ENCODE data around the gene LRP2BP. TPM values are rescaled to one million over a fixed set of nuclear protein-coding genes. Genes with fewer than 3 reads are reported as not detected.

LRP2BP gene
- total RNA-seq, 1 experiment from 2014 or later = 0.16 TPM

DNA sequence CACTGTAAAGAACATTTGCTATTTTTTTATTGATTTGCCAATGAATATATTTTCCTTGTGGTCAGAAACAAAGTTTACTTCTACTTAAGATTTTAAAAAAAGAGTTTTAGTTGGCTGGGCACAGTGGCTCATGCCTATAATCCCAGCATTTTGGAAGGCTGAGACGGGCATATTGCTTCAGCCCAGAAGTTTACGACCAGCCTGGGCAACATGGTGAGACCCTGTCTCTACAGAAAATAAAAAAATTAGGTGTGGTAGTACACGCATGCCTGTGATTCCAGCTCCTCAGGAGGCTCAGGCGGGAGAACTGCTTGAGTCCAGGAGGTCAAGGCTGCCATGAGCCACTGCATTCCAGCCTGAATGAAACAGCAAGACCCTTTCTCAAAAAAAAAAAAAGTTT is 36.8 kb downstream of the LRP2BP start:
- no peak overlapping the region for H3K27ac ChIP-seq

DNA sequence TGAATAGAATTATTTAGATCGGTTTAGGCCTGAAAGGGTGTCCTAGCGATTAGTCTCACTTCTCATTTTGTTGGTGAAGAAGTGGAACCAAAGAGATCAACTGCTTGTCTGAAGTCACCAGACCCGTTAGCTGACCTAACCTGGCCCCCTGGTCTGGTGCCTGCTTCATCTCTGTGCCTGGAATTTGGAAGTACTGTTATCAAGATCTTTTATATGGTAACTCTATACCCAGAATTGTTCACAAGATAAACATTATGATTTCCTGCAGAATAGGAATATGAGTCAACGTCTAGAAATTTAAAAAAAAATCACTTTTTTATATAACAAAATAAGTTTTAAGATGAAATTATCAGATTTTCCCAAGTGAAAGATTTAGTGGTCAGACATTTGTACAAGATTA is 37.2 kb downstream of the LRP2BP start:
- Histone ChIP-seq H3K36me3 (no peaks in the 10 kb centered on the region; the same call in 1 of the 2 replicates), H3K27ac (no peak overlapping the region), H3K27me3 (no peaks in the 10 kb centered on the region), H3K4me3 (no peak overlapping the region), H3K9me3 (replicated peaks) (no peaks in the 10 kb centered on the region), H3K4me1 (no peaks in the 10 kb centered on the region; the same call in 1 of the 2 replicates)
- DNase-seq = no peak

More for the DNA sequence above, 36.8 kb downstream of the LRP2BP start:
- Histone ChIP-seq H3K9me3 (replicated peaks) (no peaks in the 10 kb centered on the region), H3K4me1 (no peaks in the 10 kb centered on the region; the same call in 1 of the 2 replicates), H3K36me3 (no peaks in the 10 kb centered on the region; the same call in 1 of the 2 replicates), H3K27me3 (no peaks in the 10 kb centered on the region), H3K4me3 (no peak overlapping the region)
- DNase-seq = no peak

DNA sequence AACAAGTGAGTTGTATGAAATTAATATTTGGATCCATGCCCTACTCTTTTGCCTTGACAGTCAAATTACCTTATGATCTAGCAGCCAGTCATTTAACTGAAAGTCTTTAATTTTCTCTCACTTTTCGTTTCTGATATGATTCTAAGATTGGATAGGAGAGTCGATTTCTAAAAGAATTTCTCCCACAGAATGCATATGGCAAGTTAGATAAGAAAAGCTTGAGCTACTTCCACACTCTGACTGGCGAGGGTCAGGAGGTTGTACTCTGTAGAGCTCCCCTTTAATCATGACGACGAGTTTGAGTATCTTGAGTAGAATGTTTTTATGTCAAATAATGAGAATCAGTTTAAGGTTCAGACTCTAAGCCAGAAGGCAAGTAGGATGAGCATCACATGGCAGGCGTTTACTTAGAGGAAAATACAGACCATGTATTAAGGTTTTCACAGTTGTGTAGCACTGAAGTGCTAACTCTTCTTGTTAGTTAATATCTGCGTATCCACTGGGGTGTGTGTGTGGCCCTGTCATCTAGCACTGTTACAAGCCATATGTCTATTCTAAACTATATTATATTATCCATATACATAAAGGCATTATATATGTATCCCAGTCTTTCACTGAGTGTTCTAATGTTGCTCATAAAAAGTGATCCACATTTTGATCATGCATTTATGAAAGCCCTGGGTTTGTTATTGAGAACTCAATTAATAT is 37.8 kb downstream of the LRP2BP start:
- H3K27ac ChIP-seq = no peak overlapping the region
- H3K9me3 ChIP-seq (replicated peaks) = no peaks in the 10 kb centered on the region
- H3K4me3 ChIP-seq = no peak overlapping the region
- no peaks in the 10 kb centered on the region for H3K27me3 ChIP-seq
- H3K4me1 ChIP-seq = no peaks in the 10 kb centered on the region; the same call in 1 of the 2 replicates
- no peaks in the 10 kb centered on the region; the same call in 1 of the 2 replicates for H3K36me3 ChIP-seq
- no peak for DNase-seq

DNA sequence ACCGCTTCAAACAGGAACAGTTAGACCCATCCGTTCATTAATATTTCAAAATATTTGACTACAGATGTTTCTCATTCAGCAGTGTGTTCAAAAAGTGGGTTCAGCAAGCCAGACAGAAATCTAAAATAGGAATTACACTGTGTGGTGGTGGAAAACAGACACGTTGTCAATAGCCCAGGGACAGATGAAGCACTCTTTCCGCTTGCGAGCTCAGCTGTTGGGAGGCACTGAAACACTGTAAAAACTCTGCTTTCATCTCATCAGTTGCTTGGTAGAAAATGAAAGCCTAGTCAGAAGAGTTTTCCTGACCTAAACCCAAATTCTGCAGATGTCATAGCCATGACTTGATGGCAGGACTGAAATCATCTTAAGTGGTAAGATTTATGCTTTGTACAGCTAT is 38.5 kb downstream of the LRP2BP start:
- Histone ChIP-seq H3K27me3 (no peaks in the 10 kb centered on the region), H3K4me1 (no peaks in the 10 kb centered on the region; the same call in 1 of the 2 replicates), H3K9me3 (replicated peaks) (no peaks in the 10 kb centered on the region), H3K36me3 (no peaks in the 10 kb centered on the region; the same call in 1 of the 2 replicates), H3K27ac (no peak overlapping the region), H3K4me3 (no peak overlapping the region)
- no peak for DNase-seq

DNA sequence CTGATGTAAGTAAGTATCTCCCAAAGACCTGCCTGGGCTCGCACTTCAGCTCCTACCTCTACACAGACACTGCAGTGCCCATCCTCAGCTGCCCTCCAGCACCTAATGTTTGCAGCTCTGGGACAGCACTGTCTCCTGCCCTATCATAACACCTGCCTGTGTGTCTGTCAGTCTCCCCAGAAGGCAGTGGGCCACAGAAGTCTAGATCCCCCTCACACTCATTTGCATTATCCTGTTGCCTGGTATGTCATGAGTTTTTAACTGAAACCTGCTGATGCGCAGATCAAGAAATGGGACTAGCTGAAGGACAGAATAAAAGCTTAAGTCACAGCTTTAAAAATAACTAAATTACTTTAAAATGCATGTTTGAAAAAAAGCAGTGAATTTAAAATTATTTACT is 43.0 kb downstream of the LRP2BP start:
- DNase-seq = no peak
- H3K4me3 ChIP-seq = no peak overlapping the region
- no peaks in the 10 kb centered on the region for H3K36me3 ChIP-seq
- H3K4me1 ChIP-seq = no peaks in the 10 kb centered on the region
- H3K27me3 ChIP-seq = no peaks in the 10 kb centered on the region
- H3K27ac ChIP-seq = no peak overlapping the region
- H3K9me3 ChIP-seq (replicated peaks) = no peaks in the 10 kb centered on the region

DNA sequence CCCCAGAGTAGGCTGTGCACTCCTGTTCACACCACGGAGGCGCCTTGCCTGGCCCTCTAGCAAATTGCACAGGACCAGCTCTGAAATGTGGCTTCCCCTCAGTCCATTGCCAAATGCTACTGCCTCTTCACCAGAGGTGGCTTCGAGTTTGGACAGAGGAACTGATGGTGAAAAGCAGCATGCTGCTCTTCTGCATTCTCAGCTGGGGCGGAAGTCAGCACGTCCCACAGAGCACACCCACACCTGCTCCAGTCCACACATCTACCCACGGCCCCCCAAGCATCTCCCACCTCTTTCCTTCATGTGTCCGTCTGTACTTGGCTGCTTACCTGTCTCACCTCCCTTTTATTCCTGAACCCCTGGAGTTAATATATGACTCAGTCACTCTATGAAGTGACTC is 43.5 kb downstream of the LRP2BP start:
- Histone ChIP-seq H3K27ac (no peak overlapping the region), H3K4me1 (no peaks in the 10 kb centered on the region), H3K36me3 (no peaks in the 10 kb centered on the region), H3K9me3 (replicated peaks) (no peaks in the 10 kb centered on the region), H3K4me3 (no peak overlapping the region), H3K27me3 (no peaks in the 10 kb centered on the region)
- no peak for DNase-seq

DNA sequence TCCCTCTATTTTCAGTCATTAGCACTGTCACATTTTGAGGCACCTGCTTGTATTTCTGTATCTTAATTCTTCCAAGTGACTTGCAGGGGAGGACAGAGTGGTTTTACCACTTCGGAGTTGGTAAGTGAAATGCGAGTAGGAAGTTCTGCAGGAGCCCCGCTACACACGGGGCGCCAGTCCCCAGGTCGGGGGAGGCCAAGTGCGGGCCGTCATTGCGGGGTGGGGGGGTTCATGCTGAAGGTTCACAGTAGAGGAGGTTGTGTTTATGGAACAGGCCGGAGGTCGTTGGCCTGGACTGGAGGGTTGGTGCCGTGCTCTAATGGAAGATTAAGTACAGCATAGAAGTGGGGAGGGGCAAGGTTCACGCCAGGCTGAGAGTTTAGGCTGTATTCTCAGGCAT is 44.0 kb downstream of the LRP2BP start:
- no peak for DNase-seq

DNA sequence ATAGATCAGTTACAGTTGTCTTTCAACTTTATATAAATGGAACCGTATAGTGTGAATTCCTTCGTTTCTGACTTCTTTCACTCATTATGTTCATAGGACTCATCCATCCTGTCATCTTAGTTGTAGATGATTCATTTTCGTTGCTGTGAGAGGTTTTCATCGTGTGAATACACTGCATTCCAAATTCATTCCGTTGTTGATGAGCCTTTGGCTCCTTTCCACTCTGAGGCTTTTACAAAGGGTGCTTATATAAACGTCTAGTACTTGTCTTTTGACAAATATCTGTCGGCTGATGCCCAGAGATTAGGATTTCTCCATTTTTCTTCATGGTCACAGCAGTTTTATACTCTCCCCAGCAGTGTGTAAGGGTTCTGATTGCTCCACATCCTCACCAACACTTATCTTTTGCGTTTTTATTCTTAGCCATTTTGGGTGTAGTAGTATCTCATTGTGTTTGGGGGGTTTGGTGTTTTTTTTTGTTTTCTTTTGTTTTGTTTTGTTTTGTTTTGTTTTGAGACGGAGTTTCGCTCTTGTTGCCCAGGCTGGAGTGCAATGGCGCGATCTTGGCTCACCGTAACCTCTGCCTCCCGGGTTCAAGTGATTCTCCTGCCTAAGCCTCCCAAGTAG is 48.6 kb downstream of the LRP2BP start:
- Histone ChIP-seq H3K27me3 (no peaks in the 10 kb centered on the region), H3K36me3 (no peaks in the 10 kb centered on the region), H3K27ac (no peak overlapping the region), H3K4me3 (no peak overlapping the region), H3K4me1 (no peaks in the 10 kb centered on the region), H3K9me3 (replicated peaks) (no peaks in the 10 kb centered on the region)
- DNase-seq = no peak

More for the DNA sequence above, 44.0 kb downstream of the LRP2BP start:
- Histone ChIP-seq H3K4me1 (no peaks in the 10 kb centered on the region), H3K4me3 (no peak overlapping the region), H3K36me3 (no peaks in the 10 kb centered on the region), H3K27ac (no peak overlapping the region), H3K27me3 (no peaks in the 10 kb centered on the region), H3K9me3 (replicated peaks) (no peaks in the 10 kb centered on the region)

DNA sequence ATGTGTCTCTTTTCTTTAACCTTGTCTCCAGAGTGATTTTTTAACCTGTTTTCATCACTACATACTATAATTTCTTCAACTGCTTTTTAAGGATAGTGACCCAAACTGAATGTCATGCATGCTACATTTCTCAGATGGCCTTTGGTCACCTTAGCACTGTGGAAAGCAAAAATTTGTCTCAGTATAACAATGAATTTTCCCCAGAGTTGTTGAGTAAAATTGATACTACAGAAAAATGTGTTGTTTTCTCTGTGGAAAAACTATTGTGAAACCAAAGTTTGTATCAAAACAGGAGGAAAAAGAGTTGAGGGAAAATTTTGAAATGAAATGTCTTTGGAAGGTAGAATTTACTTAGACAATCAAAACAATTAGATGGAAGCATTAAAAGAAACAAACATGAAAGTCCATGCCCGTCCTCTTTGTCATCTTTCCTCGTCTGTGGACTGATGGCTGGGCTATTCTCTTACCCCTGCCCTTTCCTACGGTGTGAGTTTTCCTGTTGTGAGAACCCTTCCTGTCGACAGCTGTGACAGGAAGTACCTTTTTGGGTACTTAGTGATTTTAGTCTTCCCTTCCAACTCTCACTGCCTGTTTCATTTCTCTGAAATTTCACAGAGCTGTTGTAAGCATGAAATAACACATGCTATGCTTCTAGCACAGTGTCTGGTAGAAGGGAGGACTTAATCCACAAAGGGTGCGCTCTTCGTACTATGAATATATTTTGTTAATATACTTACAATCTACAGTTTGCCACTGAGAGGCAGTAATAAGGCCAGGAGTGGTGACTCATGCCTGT is 50.8 kb downstream of the LRP2BP start:
- no peaks in the 10 kb centered on the region for H3K4me1 ChIP-seq
- H3K4me3 ChIP-seq = no peak overlapping the region
- no peaks in the 10 kb centered on the region for H3K27me3 ChIP-seq
- H3K9me3 ChIP-seq (replicated peaks) = no peaks in the 10 kb centered on the region
- H3K27ac ChIP-seq = no peak overlapping the region
- H3K36me3 ChIP-seq = no peaks in the 10 kb centered on the region
- DNase-seq = no peak

DNA sequence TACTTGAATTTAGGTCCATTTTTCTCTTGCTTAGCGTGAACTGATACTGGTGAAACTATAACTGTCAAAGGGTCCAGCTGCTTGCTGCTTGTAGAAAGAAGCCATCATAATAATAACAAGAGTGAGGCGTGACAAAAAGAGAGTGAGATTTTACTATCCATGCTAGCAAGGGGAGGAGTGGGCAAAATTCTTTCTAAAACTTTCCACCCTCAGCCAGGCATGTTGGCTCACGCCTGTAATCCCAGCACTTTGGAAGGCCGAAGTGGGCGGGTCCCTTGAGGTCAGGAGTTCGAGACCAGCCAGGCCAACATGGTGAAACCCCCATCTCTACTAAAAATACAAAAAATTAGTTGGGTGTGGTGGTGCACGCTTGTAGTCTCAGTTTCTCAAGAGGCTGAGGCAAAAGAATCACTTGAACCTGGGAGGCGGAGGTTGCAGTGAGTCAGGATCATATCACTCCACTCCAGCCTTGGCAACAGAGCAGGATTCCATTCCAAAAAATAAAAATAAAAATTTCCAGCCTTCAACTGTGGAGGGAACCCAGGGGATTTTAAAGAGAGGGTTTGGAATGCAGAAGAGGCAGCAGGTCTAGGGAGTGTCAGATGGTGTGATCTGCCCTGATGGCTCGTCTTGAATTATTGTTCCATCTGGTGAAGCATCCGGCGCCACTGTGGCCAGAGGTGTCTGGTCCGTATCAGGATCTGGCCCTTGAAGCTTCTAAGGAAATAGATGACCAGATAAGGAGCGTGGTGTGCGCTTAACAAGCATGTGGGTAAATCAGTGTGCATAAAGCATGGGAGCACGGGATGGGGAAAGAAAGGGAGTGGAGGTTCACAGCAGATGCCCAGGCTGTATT is 51.8 kb downstream of the LRP2BP start:
- Histone ChIP-seq H3K4me1 (no peaks in the 10 kb centered on the region), H3K27ac (no peak overlapping the region), H3K36me3 (peaks cover 3% of the 10 kb centered on the region; the same call in 1 of the 2 replicates), H3K4me3 (no peak overlapping the region), H3K27me3 (no peaks in the 10 kb centered on the region), H3K9me3 (replicated peaks) (no peaks in the 10 kb centered on the region)
- no peak for DNase-seq

DNA sequence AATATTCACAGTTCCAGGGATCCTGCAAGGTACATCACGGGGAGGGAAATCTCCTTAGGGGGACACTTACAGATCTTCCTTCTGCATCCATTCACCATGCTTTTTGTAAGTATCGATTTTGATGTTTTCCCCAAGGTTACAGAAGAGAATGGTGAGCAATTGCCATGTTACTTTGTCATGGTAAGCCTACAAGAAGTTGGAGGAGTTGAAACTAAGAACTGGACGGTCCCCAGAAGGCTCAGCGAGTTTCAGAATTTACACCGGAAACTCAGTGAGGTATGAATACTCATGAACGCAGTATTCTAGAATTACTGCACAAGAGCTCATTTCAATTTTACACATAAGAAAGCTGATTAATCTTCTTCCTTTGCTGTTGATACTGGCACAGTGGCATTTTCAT is 53.9 kb downstream of the LRP2BP start:
- Histone ChIP-seq H3K27ac (no peak overlapping the region), H3K4me3 (no peak overlapping the region), H3K27me3 (no peaks in the 10 kb centered on the region), H3K9me3 (replicated peaks) (no peaks in the 10 kb centered on the region), H3K36me3 (peaks cover 3% of the 10 kb centered on the region; the same call in 1 of the 2 replicates), H3K4me1 (no peaks in the 10 kb centered on the region)
- no peak for DNase-seq

DNA sequence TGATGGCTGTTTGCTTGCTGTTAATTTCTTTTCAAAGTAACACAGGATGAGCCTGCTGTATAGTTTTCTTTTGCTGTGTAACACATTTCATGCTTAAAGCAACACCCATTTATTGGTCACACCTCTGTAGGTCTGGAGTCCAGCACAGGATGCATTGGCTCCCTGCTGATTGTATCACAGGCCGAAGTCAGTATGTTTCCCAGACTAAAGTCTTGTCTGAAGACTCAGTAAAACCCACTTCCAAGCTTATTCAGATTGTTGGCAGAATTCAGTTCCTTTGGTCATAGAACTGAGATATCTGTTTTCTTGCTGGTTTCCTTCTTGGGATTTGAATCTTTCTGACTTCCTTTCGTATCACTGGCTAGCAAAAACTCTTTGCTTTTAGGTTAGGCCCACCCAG is 54.3 kb downstream of the LRP2BP start:
- no peaks in the 10 kb centered on the region for H3K9me3 ChIP-seq (replicated peaks)
- no peak overlapping the region for H3K4me3 ChIP-seq
- H3K4me1 ChIP-seq = no peaks in the 10 kb centered on the region
- DNase-seq = no peak
- peaks cover 3% of the 10 kb centered on the region; the same call in 1 of the 2 replicates for H3K36me3 ChIP-seq
- no peak overlapping the region for H3K27ac ChIP-seq
- no peaks in the 10 kb centered on the region for H3K27me3 ChIP-seq

DNA sequence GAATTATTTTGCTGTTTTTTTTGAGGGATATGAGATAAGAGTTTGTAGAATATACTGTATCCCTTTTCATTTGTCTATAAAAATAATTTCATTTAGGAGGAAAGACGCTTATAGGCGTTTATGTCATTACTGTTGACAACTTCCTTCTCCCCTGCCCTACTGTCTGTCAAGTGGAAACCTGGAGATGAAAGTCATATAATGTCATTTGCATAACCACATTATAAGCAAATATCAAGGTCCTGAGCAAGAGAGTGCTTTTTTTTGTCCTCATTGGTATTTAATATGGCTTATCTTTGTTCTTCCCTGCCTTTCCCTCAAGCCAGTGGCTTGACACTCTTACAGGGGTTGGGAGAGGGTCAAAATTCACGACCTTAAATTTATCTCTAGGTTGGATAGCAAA is 55.8 kb downstream of the LRP2BP start:
- Histone ChIP-seq H3K27ac (no peak overlapping the region), H3K9me3 (replicated peaks) (no peaks in the 10 kb centered on the region)
- no peak for DNase-seq

DNA sequence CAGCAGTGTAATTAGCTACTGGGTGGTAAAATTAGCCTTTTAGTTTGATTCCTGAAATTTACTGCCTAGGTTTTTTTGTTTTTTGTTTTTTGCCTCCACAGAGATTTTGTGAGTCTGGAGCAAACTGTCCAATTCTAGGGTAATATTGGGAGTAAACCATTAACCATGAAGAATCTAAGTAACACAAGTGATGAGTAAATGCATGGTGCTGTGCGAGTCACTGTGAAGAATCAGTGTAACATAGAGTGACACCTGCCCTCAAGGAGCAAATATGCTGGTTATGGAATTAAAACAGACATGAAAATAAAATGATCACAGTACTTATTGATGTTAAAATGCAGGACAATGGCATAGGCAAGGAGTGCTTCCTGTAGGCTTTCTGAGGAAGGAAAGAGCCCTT is 60.1 kb downstream of the LRP2BP start:
- H3K27ac ChIP-seq = no peak overlapping the region
- no peak overlapping the region for H3K4me3 ChIP-seq
- H3K4me1 ChIP-seq = no peaks in the 10 kb centered on the region
- no peaks in the 10 kb centered on the region for H3K9me3 ChIP-seq (replicated peaks)
- no peaks in the 10 kb centered on the region for H3K27me3 ChIP-seq
- DNase-seq = no peak
- H3K36me3 ChIP-seq = peaks cover 3% of the 10 kb centered on the region; the same call in 1 of the 2 replicates

More for the DNA sequence above, 55.8 kb downstream of the LRP2BP start:
- no peaks in the 10 kb centered on the region for H3K27me3 ChIP-seq
- H3K36me3 ChIP-seq = peaks cover 3% of the 10 kb centered on the region; the same call in 1 of the 2 replicates
- H3K4me3 ChIP-seq = no peak overlapping the region
- no peaks in the 10 kb centered on the region for H3K4me1 ChIP-seq

Data from SJCRH30 (cell line).